Cardiac muscle cell (in vitro differentiated cells and primary cell): ENCODE measurements around the gene ZNF10. TPM values are rescaled to one million over a fixed set of nuclear protein-coding genes. Genes with fewer than 3 reads are reported as not detected.

ENCODE experiments used
- DNase-seq, 2 donors: peaks; one replicate each; pipeline versions ENCODE4 v3.0.0 to v3.0.0-alpha.2; 2010 to 2017; ENCODE audit warnings: low read depth in 1 of 2, low spot score in 1 of 2
- H3K27ac ChIP-seq: fragments of 200-600 bp; sonication (generic); 2 replicates; pipeline ENCODE4 v1.5.1; 2016
- H3K27me3 ChIP-seq: fragments of 200-600 bp; sonication (generic); 2 replicates; pipeline ENCODE4 v1.6.0; 2016; ENCODE audit warnings: control low read depth
- H3K36me3 ChIP-seq: fragments of 200-600 bp; sonication (generic); 2 replicates; pipeline ENCODE4 v1.5.1; 2016; ENCODE audit warnings: control low read depth
- H3K4me1 ChIP-seq: fragments of 200-600 bp; sonication (generic); 2 replicates; pipeline ENCODE4 v1.8.1; 2017; ENCODE audit warnings: low read depth, mild to moderate bottlenecking, mixed run types
- H3K4me3 ChIP-seq: fragments of 200-600 bp; sonication (generic); 2 replicates; pipeline ENCODE4 v1.5.1; 2016; ENCODE audit warnings: mild to moderate bottlenecking
- H3K9me3 ChIP-seq: fragments of 200-600 bp; sonication (generic); 2 replicates; pipeline ENCODE4 v1.5.1; 2017; ENCODE audit warnings: low read depth, mild to moderate bottlenecking, control low read depth
- CTCF ChIP-seq: IDR thresholded peaks from 2 replicates; pipeline ENCODE4 v1.5.1; 2012; ENCODE audit warnings: low read depth, mild to moderate bottlenecking, low read length
- polyA plus RNA-seq: library from polyadenylated mRNA; unstranded; fragments of >200 nt; fragmentation: Nextera tagmentation; extraction: Ambion mirVana; gene quantifications from 2 replicates; pipeline ENCODE4 v1.2.1, GENCODE V29; 2016
- total RNA-seq: library from RNA; depleted of rRNA; stranded (reverse); fragments of >200 nt; gene quantifications from 2 replicates; pipeline ENCODE4 v1.2.3, GENCODE V29; 2016

Gene ZNF10
- total RNA-seq (7.0 and 9.9 TPM in 2 replicates), polyA plus RNA-seq (9.5 and 14.9 TPM in 2 replicates)

GRCh38 chr12:133130038-133130807 is at the start of gene ZNF10, which contains the start of gene ZNF891:
Gene ZNF10, plus strand, starts transcription at chr12:133130627. Its CDS starts 13,866 bp downstream, at chr12:133144493.
Gene ZNF891, minus strand, starts transcription at chr12:133130274. Its CDS starts 8,356 bp downstream, at chr12:133121918.
- Histone ChIP-seq H3K9me3 (no peaks in the 10 kb centered on the region), H3K4me3 (peak within 1 kb of the TSS; percentile 80), H3K36me3 (no peaks in the 10 kb centered on the region), H3K27ac (peak within 1 kb of the TSS; percentile 93), H3K27me3 (no peaks in the 10 kb centered on the region), H3K4me1 (peaks cover 3% of the 10 kb centered on the region)
- TF ChIP-seq CTCF: no peak
- peak; percentile 98 to 99 for DNase-seq

GRCh38 chr12:133081159-133081780 is 49.2 kb upstream of the ZNF10 start:
- Histone ChIP-seq H3K36me3 (peaks cover 35% of the 10 kb centered on the region), H3K4me3 (peak overlapping the region; percentile 72), H3K27ac (peak overlapping the region; percentile 99), H3K9me3 (no peaks in the 10 kb centered on the region), H3K27me3 (no peaks in the 10 kb centered on the region), H3K4me1 (no peaks in the 10 kb centered on the region)
- no peak for DNase-seq
- TF ChIP-seq CTCF: no peak

GRCh38 chr12:133083345-133083744 is 47.1 kb upstream of the ZNF10 start:
- no peaks in the 10 kb centered on the region for H3K27me3 ChIP-seq
- no peak overlapping the region for H3K27ac ChIP-seq
- no peaks in the 10 kb centered on the region for H3K4me1 ChIP-seq
- TF ChIP-seq CTCF: no peak
- no peak for DNase-seq
- peaks cover 45% of the 10 kb centered on the region for H3K36me3 ChIP-seq
- H3K4me3 ChIP-seq: no peak overlapping the region
- H3K9me3 ChIP-seq: no peaks in the 10 kb centered on the region

GRCh38 chr12:133105620-133106019 is 24.8 kb upstream of the ZNF10 start:
- DNase-seq: peak in 1 of 2 donors; percentile 11

GRCh38 chr12:133106253-133106652 is 24.2 kb upstream of the ZNF10 start:
- peaks cover 22% of the 10 kb centered on the region for H3K36me3 ChIP-seq
- H3K4me3 ChIP-seq: no peak overlapping the region
- peak in 1 of 2 donors; percentile 9 for DNase-seq
- no peak for TF ChIP-seq CTCF
- no peak overlapping the region for H3K27ac ChIP-seq
- H3K27me3 ChIP-seq: no peaks in the 10 kb centered on the region
- peaks cover 41% of the 10 kb centered on the region for H3K9me3 ChIP-seq
- H3K4me1 ChIP-seq: no peaks in the 10 kb centered on the region

More at GRCh38 chr12:133105620-133106019, 24.8 kb upstream of the ZNF10 start:
- no peak overlapping the region for H3K4me3 ChIP-seq
- H3K36me3 ChIP-seq: peaks cover 28% of the 10 kb centered on the region
- H3K4me1 ChIP-seq: no peaks in the 10 kb centered on the region
- H3K27ac ChIP-seq: no peak overlapping the region
- H3K9me3 ChIP-seq: peaks cover 41% of the 10 kb centered on the region
- no peak for TF ChIP-seq CTCF
- H3K27me3 ChIP-seq: no peaks in the 10 kb centered on the region
